Renal pelvis (tissue), 4 donors: Measurements from ENCODE around the gene HECTD1. TPM values are rescaled to one million over a fixed set of nuclear protein-coding genes. Genes with fewer than 3 reads are reported as not detected.
"Not testable (repeated sequence)": the region's sequence is repeated elsewhere in the genome, so short reads cannot be mapped to it uniquely, and the experiment has no call there.

Experiments used
- DNase-seq: peaks from one replicate; pipeline ENCODE4 v3.0.0-alpha.2; 2013
- polyA plus RNA-seq, 3 donors: library from polyadenylated mRNA; unstranded; fragments of 120-200 nt; gene quantifications; one replicate each; pipeline ENCODE4 v1.2.1, GENCODE V29; 2013; ENCODE audit not compliant: insufficient read length in 3 of 3

HECTD1 gene
- polyA plus RNA-seq, 3 donors, result 156 to 185 (median 169) TPM

DNA sequence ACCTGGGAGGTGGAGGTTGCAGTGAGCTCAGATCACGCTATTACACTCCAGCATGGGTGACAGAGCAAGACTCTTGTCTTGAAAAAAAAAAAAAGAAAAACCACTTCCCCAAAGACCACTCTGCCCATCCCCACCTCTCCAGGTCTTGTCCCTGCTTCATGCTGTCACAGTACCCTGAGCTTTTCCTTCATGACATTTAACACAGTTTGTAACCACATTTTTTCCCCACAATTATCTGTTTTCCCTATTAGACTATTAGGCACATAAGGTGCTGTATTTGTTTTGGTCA, 6.9 kb downstream of the HECTD1 start:
- DNase-seq, result no peak

GRCh38 chr14:31197671-31198070, 9.9 kb downstream of the HECTD1 start:
- no peak for DNase-seq

GRCh38 chr14:31196839-31197492, 10.6 kb downstream of the HECTD1 start:
- DNase-seq, result no peak

GRCh38 chr14:31194661-31195060, 12.9 kb downstream of the HECTD1 start:
- no peak for DNase-seq

DNA sequence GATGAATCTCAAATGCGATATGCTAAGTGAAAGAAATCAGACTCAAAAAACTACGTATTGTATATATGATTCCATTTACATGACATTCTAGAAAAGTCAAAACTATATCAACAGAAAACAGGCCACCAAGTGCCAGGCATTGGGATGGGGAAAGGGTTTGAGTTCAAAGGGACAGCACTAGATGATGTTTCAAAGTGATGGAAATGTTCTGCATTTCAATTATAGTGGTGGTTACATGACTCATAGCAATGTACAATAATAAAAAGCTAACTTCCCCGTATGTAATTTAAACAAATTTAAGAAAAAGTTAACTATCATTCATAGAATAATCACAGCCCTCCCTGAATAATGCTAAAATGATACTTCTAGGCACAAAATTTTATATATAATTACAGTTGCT, 13.5 kb downstream of the HECTD1 start:
- DNase-seq, result no peak

GRCh38 chr14:31192544-31192943, 15.0 kb downstream of the HECTD1 start:
- DNase-seq, result not testable (repeated sequence)

DNA sequence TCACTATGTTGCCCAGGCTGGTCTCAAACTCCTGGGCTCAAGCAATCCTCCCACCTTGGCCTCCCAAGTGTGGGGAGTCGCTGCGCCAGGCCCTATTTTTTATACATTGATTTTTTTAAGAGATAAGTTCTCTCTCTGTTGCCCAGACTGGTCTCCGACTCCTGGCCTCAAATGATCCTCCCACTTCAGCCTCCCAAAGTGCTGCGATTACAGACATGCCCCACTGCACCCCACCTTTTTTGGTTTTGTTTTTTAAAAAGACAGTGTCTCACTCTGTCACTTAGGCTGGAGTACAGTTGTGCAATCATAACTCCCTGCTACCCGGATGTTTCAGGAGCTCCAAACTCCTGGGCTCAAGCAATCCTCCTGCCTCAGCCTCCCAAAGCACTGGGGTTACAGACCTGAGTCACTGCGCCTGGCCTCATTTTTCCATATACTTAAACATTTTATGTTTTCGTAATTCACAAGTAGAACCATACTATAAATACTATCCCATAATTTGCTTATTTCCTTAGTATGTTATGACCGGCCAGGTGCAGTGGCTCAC, 16.8 kb downstream of the HECTD1 start:
- no peak for DNase-seq

DNA sequence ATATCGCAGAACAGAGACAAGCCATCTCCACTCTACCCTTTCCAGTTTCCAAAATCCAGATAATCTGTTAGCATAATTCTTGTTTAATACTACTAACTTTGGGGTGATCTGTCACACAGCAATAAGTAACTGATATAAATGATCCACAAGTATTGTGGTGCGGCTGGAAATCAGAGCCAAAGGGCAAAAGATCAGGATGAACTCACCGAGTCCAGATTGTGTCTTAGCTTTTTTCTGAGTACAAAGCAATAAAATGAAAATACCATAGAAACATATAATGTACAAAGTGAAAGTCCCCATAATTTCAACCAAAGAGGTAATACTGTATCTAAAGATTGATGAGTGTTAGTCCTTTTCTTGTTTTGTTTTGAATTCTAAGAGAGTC, 17.4 kb downstream of the HECTD1 start:
- no peak for DNase-seq

GRCh38 chr14:31189346-31190218, 18.0 kb downstream of the HECTD1 start:
- no peak for DNase-seq

- no peak for DNase-seq
Measured at GRCh38 chr14:31188744-31189143, 18.8 kb downstream of the HECTD1 start.

DNA sequence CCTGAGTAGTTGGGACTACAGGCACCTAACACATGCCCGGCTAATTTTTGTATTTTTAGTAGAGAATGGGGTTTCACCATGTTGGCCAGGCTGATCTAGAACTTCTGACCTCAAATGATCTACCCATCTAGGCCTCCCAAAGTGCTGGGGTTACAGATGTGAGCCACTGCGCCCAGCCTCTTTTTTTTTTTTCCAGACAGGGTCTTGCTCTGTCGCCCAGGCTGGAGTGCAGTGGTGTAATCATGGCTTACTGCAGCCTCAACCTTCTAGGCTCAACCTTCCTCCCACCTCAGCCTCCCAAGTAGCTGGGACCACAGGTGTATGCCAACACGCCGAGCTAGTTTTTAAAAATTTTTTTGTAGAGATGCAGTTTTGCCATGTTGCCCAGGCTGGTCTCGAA, 25.6 kb downstream of the HECTD1 start:
- DNase-seq, result not testable (repeated sequence)

DNA sequence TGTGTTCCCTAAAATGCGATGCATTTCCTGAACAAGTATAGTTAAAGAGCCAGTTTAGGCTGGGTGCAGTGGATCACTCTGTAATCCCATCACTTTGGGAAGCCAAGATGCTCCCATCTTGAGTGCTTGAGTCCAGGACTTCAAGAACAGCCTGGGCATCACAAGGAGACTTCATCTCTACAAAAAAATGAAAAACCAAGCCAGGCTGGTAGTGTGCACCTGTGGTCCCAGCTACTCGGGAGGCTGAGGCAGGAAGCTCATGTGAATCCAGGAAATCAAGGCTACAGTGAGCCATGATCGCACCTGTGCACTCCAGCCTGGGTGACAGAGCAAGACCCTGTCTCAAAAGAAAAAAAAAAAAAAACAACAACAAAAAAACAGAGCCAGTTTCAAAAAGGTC, 26.3 kb downstream of the HECTD1 start:
- no peak for DNase-seq

- no peak for DNase-seq
Measured at GRCh38 chr14:31180299-31181051, 27.1 kb downstream of the HECTD1 start.

GRCh38 chr14:31174433-31174832, 33.2 kb downstream of the HECTD1 start:
- DNase-seq, result no peak

DNA sequence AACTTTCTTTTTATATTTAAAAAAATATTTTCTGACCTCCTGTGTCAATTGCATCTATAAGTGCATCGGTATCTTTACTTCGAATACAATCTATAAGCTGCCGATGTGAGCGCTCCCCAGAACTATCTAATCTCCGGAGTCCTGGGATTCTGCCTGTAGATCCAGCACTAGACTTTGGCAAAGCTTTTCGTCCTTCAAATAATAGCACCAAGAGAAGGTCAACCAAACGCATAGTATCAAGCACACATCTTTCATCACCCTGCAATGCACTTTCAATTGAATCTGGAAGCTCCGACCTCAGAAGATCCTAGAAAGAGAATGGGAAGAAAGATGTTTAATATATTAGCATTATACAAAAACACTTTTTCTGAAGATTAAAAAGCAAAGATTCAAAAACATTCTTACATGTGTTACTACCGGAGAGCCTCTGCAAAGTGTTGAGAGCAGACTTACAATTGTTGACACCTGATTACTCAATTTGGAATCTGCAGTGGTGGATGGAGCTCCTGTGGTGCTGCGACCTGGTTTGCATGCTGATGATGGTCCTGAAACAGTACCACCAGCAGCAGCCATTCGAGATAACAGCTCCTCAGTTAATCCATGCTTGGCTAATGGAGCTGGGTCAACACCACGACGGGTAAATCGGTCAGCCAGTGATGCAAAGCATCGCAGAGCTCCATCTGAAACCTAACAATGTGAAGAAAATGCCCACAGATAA, 34.3 kb downstream of the HECTD1 start:
- no peak for DNase-seq

DNA sequence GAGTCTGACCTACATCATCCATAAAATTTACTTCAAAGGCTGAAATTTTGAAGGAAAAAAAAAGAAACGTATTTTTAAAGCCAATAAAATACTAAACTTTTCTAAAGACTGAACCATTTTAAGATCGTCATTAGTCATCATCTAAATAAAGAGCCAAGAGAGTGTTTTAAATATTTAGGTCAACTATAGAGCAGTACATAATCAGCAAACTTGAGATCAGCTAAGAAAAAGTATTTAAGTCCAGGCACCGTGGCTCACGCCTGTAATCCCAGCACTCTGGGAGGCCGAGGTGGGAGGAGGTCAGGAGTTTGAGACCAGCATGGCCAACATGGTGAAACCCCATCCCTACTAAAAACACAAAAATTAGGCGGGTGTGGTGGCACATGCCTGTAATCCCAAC, 35.5 kb downstream of the HECTD1 start:
- no peak for DNase-seq

DNA sequence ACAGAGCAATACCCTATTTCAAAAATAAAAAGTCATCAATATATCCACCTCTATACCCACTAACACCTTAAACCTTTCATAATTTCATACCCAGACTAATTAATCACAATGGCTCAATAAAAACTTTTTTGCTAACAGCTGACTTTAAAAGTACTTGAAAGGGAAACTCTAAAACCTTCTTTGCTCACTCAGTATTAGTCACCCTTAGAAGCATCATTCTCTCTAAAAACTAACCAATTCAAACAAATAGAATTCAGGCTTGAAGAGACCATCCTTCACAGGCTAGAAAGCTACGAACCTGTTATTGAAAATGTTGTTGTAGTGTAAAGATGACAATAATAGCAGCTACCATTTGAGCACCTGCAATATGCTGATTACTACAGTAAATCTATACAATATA, 37.2 kb downstream of the HECTD1 start:
- DNase-seq, result no peak

DNA sequence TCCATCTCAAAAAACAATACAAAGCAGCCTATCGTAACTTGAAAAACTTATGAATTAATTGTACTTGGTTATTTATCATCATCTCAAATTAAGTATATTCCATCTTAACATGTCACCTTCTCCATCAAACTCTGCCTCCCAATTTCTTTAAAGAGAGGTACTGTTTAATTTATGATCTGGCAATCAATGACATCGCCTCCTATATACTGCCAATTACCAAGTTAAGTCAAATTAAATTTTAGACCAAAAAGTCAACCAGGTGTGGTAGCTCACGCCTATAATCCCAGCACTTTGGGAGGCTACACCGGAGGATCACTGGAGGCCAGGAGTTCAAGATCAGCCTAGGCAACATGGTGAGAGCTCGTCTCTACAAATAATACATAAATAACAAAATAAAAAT, 37.7 kb downstream of the HECTD1 start:
- no peak for DNase-seq

- no peak for DNase-seq
Measured at GRCh38 chr14:31167032-31167431, 40.6 kb downstream of the HECTD1 start.

DNA sequence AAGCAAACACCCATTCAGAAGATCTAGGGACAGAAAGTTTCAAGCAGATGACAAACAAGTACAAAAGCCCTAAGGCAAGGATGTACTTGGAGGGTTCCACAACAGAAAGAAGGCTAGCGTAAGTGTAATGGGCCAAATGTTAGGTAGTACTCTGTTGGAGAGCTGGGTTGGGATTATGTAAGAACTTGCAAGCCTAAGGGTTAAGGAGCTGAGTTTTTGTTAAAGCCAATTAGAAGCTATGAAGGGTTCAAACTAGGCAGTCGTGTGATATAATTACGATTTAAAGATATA, 41.4 kb downstream of the HECTD1 start:
- no peak for DNase-seq

DNA sequence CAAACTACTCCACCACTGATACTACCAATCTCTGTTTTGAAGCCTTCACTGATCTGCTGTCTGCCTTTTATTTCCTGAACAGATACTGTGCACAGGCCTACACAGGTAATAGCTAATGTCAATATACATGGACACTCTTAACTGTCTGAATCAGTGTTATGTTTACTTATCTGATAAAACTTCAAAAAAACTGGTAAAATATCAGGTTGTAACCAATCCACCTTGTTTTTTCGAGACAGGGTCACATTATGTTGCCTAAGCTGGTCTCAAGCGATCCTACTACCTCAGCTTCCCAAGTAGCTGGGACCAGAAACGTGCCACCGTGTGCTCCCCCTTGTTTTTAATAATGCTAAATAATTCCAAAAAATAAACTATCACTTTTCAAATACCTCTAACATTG, 43.5 kb downstream of the HECTD1 start:
- DNase-seq, result no peak

DNA sequence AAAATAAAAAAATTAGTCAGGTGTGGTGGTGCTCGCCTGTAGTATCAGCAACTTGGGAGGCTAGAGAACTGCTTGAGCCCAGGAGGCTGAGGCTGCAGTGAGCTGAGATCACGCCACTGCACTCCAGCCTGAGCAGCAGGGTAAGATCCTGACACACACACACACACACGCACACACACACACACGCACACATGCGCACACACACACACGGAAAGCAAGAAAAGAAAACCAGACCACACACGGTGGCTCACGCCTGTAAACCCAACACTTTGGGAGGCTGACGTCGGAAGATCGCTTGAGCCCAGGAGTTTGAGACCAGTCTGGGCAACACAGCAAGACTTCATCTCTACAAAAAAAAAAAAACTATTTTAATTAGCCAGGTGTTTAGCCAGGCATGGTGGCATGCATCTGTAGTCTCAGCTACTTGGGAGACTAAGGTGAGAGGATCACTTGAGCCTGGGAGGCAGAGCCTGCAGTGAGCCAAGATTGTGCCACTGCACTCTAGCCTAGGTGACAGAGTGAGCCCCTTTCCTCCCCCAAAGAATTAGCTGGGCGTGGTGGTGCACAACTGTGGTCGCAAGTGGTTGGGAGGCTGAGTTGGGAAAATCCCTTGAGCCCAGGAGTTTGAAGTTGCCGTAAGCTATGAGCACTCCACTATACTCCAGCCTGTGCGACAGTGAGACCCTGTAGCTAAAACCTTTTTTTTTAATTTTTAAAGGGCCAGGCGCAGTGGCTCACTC, 44.5 kb downstream of the HECTD1 start:
- DNase-seq, result no peak
